Glomerular endothelial cell (primary cell): ENCODE data around the gene PRKCB. TPM values are rescaled to one million over a fixed set of nuclear protein-coding genes. Genes with fewer than 3 reads are reported as not detected.
"Not testable (repeated sequence)": the region's sequence is repeated elsewhere in the genome, so short reads cannot be mapped to it uniquely, and the experiment has no call there.

Experiments used
- DNase-seq: peaks from one replicate; pipeline ENCODE4 v3.0.0-alpha.2; 2011; ENCODE audit warnings: low read depth, low spot score; ENCODE audit errors: extremely low read depth
- total RNA-seq: library from RNA; depleted of rRNA; stranded (reverse); fragments of >200 nt; gene quantifications from 2 replicates; pipeline ENCODE4 v1.2.3, GENCODE V29; 2015

PRKCB gene
- total RNA-seq, 1 donor from 2014 or later: not detected

- no peak for DNase-seq
Measured at GRCh38 chr16:23900480-23901177, 64.8 kb downstream of the PRKCB start.

- no peak for DNase-seq
Measured at GRCh38 chr16:23901178-23902033, 65.6 kb downstream of the PRKCB start.

GRCh38 chr16:23902034-23902747 lies 66.4 kb downstream of the PRKCB start:
- DNase-seq: no peak

- no peak for DNase-seq
Measured at GRCh38 chr16:23902748-23903414, 67.1 kb downstream of the PRKCB start.

- DNase-seq: no peak
Measured at GRCh38 chr16:23905027-23905426, 69.2 kb downstream of the PRKCB start.

- DNase-seq: no peak
Measured at GRCh38 chr16:23907457-23907902, 71.7 kb downstream of the PRKCB start.

- DNase-seq: no peak
Measured at GRCh38 chr16:23907903-23908302, 72.1 kb downstream of the PRKCB start.

- DNase-seq: no peak
Measured at GRCh38 chr16:23908790-23909189, 73.0 kb downstream of the PRKCB start.

GRCh38 chr16:23909792-23910418 lies 74.1 kb downstream of the PRKCB start:
- DNase-seq: no peak

- no peak for DNase-seq
Measured at GRCh38 chr16:23914946-23915530, 79.3 kb downstream of the PRKCB start.

- DNase-seq: not testable (repeated sequence)
Measured at GRCh38 chr16:23916552-23916951, 80.8 kb downstream of the PRKCB start.

GRCh38 chr16:23917621-23918020 lies 81.8 kb downstream of the PRKCB start:
- no peak for DNase-seq

- DNase-seq: no peak
Measured at GRCh38 chr16:23920446-23920845, 84.7 kb downstream of the PRKCB start.

- no peak for DNase-seq
Measured at GRCh38 chr16:23920899-23921298, 85.1 kb downstream of the PRKCB start.

- DNase-seq: no peak
Measured at GRCh38 chr16:23922406-23922805, 86.6 kb downstream of the PRKCB start.

GRCh38 chr16:23924128-23924527 lies 88.3 kb downstream of the PRKCB start:
- DNase-seq: no peak

- no peak for DNase-seq
Measured at GRCh38 chr16:23927796-23928195, 92.0 kb downstream of the PRKCB start.

GRCh38 chr16:23929237-23929636 lies 93.5 kb downstream of the PRKCB start:
- DNase-seq: no peak

- DNase-seq: no peak
Measured at GRCh38 chr16:23929856-23930255, 94.1 kb downstream of the PRKCB start.

- no peak for DNase-seq
Measured at GRCh38 chr16:23930791-23931190, 95.0 kb downstream of the PRKCB start.
